ENCODE measurements around the gene TMEM151B.
"Not testable (repeated sequence)": the region's sequence is repeated elsewhere in the genome, so short reads cannot be mapped to it uniquely, and the experiment has no call there.

Gene TMEM151B

GRCh38 chr6:44339763-44340625, 69.7 kb downstream of the TMEM151B start:
- no peak for DNase-seq

DNA sequence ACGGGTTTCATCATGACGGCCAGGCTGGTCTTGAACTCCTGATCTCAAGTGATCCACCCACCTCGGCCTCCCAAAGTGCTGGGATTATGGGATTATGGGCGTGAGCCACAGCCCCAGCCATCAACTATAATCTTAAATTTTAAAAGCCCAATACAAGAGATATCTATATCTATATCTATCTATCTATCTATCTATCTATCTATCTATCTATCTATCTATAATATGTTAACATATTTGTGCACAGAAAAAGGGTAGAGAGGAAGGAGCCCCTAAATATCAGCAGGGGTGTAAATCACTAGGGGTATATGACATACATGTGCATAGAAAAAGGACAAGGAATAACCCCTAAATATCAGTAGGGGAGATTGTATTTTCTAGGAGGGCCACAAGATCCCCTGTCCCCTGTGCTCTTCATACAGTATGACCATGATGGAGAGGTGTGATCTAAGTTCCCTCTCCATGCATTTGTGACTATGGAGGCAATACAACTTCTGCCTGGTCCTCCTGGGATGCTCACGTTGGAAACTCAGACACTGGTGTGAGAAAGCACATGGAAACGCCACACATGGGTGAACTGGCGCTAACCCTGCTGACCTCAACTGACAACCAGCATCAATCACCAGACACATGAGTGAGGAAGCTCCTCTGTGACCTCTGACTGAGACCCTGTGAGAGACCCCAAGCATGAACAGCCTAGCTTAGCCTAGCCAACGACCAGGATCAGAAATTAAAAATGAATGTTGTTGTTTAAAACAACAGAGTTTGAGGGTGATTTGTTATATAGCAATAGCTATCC, 71.0 kb downstream of the TMEM151B start:
- no peak for DNase-seq

GRCh38 chr6:44342052-44342451, 71.8 kb downstream of the TMEM151B start:
- DNase-seq, result no peak

DNA sequence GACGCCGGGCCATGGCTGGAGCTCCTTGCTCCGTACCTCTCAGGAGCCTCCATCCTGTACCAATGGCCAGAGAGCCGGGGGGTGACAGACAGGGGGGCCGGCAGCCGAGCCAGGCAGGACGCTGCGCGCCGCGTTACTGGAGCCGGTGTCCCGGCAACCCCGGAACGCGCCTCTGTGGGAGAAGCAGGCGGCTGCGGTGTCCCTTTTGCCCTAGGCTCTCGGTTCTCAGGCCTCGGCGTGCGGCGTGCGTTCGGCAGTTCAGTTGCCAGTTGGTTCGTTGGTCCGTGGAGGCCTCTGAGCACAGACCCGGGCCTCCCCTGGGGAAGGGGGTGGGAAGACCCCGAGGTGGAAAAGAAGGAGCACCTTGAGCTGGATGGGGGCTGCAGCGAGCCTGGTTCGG, 72.2 kb downstream of the TMEM151B start, which contains the start of gene SPATS1:
Gene SPATS1 (plus strand): TSS at position 162 of the 400 bp plus-strand sequence. CDS start 446 bp downstream, outside the sequence.
- DNase-seq, result no peak

GRCh38 chr6:44346818-44347217, 76.6 kb downstream of the TMEM151B start:
- not testable (repeated sequence) for DNase-seq

- no peak for DNase-seq
These were observed 79.8 kb downstream of the TMEM151B start for GRCh38 chr6:44349904-44350649.

- DNase-seq, result not testable (repeated sequence)
These were observed 80.4 kb downstream of the TMEM151B start for GRCh38 chr6:44350650-44350994.

DNA sequence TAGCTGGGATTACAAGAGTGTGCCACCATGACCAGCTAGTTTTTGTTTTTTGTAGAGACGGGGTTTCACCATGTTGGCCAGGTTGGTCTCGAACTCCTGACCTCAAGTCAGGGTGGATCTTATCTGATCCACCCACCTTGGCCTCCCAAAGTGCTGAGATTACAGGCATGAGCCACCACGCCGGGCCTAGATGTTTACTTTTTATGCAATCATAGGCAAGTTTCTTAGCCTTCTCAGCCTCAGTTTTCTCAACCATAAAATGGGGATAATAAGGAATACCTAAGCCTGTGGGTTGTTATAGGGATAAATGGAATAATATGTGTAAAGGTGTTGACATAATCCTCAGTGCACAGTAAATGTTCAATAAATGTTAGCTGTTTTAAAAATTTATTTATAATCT, 82.0 kb downstream of the TMEM151B start:
- no peak for DNase-seq

GRCh38 chr6:44353336-44353735, 83.1 kb downstream of the TMEM151B start:
- no peak for DNase-seq

DNA sequence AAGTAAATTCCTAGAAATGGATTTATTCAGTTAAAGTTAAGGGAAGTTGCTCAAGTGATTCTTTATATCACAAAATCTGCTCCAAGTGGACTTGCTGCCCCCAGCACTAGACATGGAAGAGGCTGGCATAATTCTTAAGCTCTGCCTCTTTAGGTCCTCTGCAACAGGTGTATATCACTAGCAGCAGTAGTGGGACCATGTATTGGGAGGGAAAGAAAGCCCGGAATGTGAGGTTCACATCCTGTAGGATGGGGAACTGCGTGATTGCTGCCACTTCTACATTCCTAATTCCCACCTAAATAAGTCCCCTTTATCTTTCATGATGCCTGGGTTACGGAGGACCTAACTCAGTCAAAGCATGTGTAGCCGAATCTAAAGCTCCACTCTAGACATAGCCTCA, 85.4 kb downstream of the TMEM151B start:
- no peak for DNase-seq

DNA sequence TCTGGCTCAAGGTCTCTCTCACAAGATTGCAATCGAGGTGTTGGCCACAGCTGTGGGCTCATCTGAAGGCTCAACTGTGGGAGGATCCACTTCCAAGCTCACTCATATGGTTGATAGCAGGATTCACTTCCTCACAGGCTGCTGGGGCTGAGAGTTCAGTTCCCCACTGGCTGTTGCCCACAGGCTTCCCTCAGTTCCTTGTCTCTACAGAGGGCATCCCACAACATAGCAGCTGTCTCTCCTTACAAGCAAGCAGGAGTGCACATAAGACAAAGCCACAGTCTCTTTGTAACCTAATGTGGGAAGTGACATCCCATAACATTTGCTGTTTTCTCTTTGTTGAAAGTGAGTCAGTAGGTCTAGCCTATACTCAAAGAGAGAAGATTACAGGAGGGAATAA, 86.2 kb downstream of the TMEM151B start:
- DNase-seq, result no peak

Measured in COR-L47 (cell line).